HG03175 (cell line): ENCODE measurements around the gene UBE2E2.

Experiments
- ATAC-seq: cut with Tn5 transposase; IDR thresholded peaks from one replicate; pipeline ENCODE4 v1.9.1; 2021; ENCODE audit warnings: mild to moderate bottlenecking, moderate library complexity; ENCODE audit not compliant: unreplicated experiment

Gene UBE2E2

GRCh38 chr3:23435318-23435717 is 232.2 kb downstream of the UBE2E2 start:
- no peak for ATAC-seq

GRCh38 chr3:23435904-23436303 is 232.8 kb downstream of the UBE2E2 start:
- ATAC-seq, result no peak

GRCh38 chr3:23437484-23438145 is 234.5 kb downstream of the UBE2E2 start:
- ATAC-seq, result no peak

- peak; percentile 71 for ATAC-seq
These were observed 235.5 kb downstream of the UBE2E2 start for GRCh38 chr3:23438657-23439056.

GRCh38 chr3:23439080-23439479 is 236.0 kb downstream of the UBE2E2 start:
- no peak for ATAC-seq

GRCh38 chr3:23440416-23441294 is 237.5 kb downstream of the UBE2E2 start:
- no peak for ATAC-seq

- ATAC-seq, result no peak
These were observed 239.7 kb downstream of the UBE2E2 start for GRCh38 chr3:23442598-23443383.

GRCh38 chr3:23444386-23444785 is 241.3 kb downstream of the UBE2E2 start:
- ATAC-seq, result no peak

- no peak for ATAC-seq
These were observed 243.2 kb downstream of the UBE2E2 start for GRCh38 chr3:23446301-23446700.

GRCh38 chr3:23448998-23449537 is 245.9 kb downstream of the UBE2E2 start:
- ATAC-seq, result no peak

GRCh38 chr3:23450051-23450450 is 246.9 kb downstream of the UBE2E2 start:
- ATAC-seq, result no peak

GRCh38 chr3:23450806-23451205 is 247.7 kb downstream of the UBE2E2 start:
- no peak for ATAC-seq

- ATAC-seq, result no peak
These were observed 249.3 kb downstream of the UBE2E2 start for GRCh38 chr3:23452408-23452807.

GRCh38 chr3:23455084-23455483 is 252.0 kb downstream of the UBE2E2 start:
- ATAC-seq, result no peak

GRCh38 chr3:23455775-23456174 is 252.6 kb downstream of the UBE2E2 start:
- ATAC-seq, result no peak

- ATAC-seq, result no peak
These were observed 254.6 kb downstream of the UBE2E2 start for GRCh38 chr3:23457697-23458096.

GRCh38 chr3:23459465-23459864 is 256.3 kb downstream of the UBE2E2 start:
- no peak for ATAC-seq

- ATAC-seq, result no peak
These were observed 256.9 kb downstream of the UBE2E2 start for GRCh38 chr3:23459889-23460546.

GRCh38 chr3:23461069-23461468 is 257.9 kb downstream of the UBE2E2 start:
- ATAC-seq, result no peak

- no peak for ATAC-seq
These were observed 260.7 kb downstream of the UBE2E2 start for GRCh38 chr3:23463791-23464190.

GRCh38 chr3:23465569-23465968 is 262.4 kb downstream of the UBE2E2 start:
- no peak for ATAC-seq
